NCI-H1436 (cell line): ENCODE measurements around the gene NME7.
"Not testable (repeated sequence)": the region's sequence is repeated elsewhere in the genome, so short reads cannot be mapped to it uniquely, and the experiment has no call there.

ENCODE experiments used
- DNase-seq: peaks from one replicate; lab custom pipeline; 2025; lab: John Stamatoyannopoulos, UW

The NME7 gene

GRCh38 chr1:169217636-169218035 is 150.0 kb downstream of the NME7 start:
- no peak for DNase-seq

DNA sequence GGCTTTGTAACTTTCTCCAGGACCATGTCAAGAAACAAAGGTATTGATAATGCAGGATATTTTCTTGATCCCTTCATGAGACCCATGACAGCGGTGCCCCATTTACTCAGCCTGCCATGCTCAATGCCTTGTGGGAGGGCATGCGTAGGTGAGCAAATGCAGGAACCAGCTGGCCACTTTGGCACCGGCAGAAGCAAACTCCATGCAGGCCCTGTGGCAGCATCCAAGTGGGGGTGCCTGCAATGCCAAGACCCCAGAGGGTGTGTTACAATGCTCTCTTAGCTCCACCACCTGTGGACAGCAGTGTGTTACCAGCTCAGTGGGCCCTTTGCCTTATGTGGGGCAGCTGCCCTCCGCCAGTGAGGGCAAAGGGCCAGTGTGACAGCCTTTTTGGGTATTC is 153.0 kb downstream of the NME7 start:
- no peak for DNase-seq

DNA sequence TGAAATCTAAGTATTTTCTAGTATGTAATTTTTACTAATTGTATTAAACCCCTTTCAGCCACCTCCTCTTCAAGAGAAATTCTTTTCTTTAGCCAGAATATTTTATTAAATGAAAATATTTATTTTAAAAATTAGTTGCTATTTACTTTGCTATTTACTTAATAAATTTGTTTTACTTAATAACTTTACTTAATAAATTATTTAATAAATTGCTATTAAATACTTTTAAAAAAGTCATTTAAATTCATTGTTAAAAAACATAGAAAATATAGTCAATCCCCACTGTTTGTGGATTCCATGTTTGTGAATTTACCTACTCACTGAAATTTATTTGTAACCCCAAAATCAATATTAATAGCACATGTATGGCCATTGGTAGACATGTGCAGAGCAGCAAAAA is 155.5 kb downstream of the NME7 start:
- no peak for DNase-seq

- DNase-seq: no peak
Observed at GRCh38 chr1:169207797-169208520, 159.6 kb downstream of the NME7 start.

GRCh38 chr1:169204157-169204556 is 163.4 kb downstream of the NME7 start:
- no peak for DNase-seq

GRCh38 chr1:169202791-169203665 is 164.6 kb downstream of the NME7 start:
- no peak for DNase-seq

DNA sequence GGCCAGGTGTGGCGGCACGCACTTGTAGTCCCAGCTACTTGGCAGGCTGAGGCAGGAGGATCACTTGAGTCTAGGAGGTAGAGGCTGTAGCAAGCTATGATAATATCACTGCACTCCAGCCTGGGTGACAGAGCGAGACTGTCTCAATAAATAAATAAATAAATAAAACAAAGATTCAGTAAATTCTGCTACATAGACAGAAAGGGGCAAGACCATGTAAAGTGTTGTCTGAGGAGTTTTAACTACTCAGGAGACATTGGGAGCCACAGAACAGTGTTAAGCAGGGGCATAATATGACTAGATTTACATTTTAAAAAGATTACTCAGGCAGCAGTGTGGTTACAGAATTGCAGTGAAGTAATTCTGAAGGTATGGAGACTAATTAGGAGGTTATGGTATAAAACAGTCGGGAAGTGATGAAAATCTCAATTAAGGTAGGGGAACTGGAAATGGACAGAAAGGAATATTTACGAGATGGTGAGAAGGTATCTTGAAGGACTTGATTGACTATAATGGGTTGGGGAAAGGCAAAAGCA is 166.4 kb downstream of the NME7 start:
- DNase-seq: no peak

DNA sequence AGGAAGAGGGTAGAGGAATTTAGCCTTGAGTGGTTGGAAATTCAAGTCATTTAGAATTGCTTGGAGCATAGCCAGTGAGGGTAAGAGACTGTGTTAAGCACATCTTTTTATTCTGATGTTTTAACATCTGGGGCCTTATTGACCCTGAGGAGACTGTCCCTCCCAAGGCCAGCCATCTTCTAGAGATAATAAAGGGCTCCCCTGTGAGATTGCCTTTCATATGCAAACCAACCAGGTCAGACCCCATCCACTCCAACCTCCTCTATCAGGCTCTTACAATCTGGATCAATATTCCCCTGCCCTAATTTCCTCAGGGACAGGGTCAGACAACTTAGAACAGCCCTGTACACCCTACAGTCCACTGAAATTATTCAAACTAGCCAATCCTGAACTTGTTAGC is 167.3 kb downstream of the NME7 start:
- DNase-seq: no peak

- DNase-seq: no peak
Observed at GRCh38 chr1:169196581-169196980, 171.0 kb downstream of the NME7 start.

GRCh38 chr1:169196161-169196560 is 171.4 kb downstream of the NME7 start:
- DNase-seq: no peak

- DNase-seq: no peak
Observed at GRCh38 chr1:169193191-169193850, 174.3 kb downstream of the NME7 start.

- DNase-seq: no peak
Observed at GRCh38 chr1:169186106-169186505, 181.5 kb downstream of the NME7 start.

DNA sequence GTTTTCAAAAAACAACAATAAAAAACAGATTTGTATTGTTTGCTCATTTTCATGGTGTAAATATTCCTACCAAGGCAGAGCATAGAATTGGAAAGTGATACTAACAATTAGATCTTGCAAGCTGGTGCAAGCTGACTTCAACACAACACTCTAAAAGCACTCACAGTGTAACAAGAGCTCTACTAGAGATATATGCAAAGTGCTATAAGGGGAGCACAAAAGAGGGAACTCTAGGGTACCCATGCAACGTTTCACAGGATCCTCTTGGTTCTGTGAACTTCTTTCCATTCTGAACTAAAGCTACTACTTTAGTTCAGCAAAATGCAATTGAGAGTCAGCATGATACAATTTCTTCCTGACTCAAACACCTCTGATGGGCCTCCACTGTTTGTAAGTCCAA is 182.8 kb downstream of the NME7 start:
- DNase-seq: peak; percentile 46

DNA sequence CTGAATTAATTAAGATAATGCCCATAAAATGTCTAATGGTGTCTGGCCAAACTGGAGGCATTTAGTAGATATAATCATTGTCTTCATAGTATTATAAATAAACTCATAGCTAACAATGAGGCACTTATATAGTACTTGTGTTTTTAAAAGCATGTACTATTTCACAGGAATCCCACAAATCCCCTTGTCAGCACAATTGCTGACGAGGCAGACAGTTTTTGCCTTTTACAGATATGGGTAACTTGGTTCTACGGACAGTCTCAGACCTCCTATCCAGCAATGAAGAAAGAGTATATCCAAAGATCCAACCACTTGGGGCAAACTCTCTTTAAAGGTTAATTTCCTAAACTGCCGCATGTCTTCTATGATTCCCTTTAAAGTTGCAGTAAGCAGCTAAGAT is 187.4 kb downstream of the NME7 start:
- no peak for DNase-seq

- not testable (repeated sequence) for DNase-seq
Observed at GRCh38 chr1:169179431-169179830, 188.2 kb downstream of the NME7 start.

DNA sequence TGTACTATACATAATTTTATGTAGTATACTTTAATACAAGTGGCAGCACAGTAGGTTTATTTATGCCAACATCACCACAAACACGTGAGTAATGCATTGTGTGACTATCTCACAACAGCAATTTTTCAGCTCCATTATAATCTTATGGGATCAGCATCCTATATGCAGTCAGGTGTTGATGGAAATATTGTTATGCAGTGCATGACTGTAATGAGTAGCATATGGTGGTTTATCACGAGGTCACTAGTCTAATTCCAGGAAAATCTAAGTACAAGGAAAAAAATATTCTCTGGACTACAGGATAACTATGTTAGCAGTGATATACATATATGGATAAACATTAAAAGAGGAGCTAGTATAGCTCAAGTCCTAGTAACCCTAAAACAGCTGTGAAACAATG is 192.1 kb downstream of the NME7 start:
- no peak for DNase-seq

DNA sequence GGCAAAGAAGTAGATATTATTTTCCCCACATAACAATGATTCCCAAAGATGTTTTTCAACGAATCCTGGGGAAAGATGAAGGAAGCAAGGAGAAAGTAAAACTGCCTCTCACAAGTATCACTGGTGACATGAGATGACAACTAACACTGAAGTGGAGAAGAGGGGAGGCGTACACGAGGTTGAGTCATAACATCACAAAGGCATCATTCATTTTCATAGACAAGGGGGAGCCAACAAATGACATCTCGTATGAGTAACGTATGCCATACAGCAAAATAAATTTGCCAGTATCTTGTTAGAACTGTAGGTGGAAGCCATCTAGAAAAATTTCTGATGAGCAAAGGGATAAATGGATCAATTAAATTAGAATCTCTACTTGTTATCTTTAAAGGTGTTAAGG is 204.5 kb downstream of the NME7 start:
- DNase-seq: no peak

DNA sequence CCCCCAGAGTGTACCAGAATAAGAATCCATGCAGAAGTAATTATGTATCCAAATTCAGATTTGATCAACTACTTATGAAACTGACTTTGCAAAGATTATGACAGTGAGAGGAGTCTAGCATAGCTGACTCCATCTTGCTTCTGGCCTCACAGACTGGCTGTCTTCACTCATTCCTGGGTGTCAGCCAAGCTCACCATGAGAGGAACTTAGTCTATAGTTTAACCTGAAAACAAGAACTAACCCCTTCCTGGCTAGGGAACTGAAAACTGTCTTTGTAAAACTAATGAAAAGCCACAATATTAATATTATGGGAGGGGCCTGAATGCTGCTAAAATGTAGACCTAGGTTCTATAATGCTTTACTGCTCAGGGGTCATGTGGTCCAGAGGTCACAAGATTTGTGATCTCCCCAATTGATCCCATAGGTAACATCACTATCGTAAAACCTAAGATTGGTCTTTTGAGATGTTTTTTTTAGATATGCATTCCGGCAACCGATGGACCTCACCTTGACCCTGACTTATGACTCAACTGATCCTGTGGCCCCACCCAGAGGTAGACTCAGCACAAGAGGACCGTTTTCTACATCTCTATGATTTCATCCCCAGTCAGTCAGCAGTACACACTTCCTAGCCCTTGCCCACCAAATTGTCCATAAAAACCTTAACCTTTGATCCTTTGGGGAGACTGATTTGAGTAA is 206.0 kb downstream of the NME7 start:
- DNase-seq: no peak

DNA sequence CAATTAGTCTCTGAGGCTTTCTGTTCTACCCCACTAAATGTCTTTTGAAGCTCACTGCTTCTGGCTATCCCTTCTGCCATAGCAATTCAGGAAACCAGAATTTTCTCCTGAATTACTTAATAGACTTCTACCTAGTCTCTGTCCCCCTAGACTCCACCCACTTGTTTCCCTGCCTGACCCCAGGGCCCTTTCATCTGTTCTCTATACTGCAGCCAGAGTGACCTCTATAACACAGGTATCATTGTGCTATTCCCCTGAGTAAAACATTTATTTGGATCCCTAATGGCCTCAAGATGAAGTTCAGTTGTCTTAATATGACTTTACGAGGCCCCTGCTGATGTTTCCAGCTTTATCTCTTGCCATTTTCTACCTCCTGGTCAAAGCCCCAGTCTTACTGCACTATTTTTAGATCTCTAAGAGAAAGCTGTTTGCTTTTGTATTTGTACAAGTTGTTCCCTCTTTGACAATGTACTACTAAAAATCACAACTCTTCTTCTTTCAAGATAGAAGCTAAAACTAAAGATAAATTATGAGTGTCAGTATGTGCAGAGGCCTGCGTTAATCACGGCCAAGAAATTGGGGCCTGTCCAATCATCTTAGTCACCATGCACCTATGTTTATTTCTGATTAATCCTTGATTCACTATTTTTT is 206.6 kb downstream of the NME7 start:
- no peak for DNase-seq

GRCh38 chr1:169156580-169156979 is 211.0 kb downstream of the NME7 start:
- DNase-seq: no peak

- DNase-seq: no peak
Observed at GRCh38 chr1:169155675-169156074, 211.9 kb downstream of the NME7 start.
